ENCODE results near the gene LRP1B. TPM values are rescaled to one million over a fixed set of nuclear protein-coding genes. Genes with fewer than 3 reads are reported as not detected.

LRP1B gene
- total and polyA plus RNA-seq, 2 donors (not counting 1 experiment from before 2014, with no cell fraction given): not detected

GRCh38 chr2:140876015-140876414 is 1254.8 kb downstream of the LRP1B start:
- no peak overlapping the region for H3K4me3 ChIP-seq (ENCODE audit: control extremely low read depth in 1 of 5, extremely low read depth in 1 of 5, insufficient read depth in 1 of 5, low read depth in 2 of 5, low read length in 4 of 5)
- no peak overlapping the region for H3K4me2 ChIP-seq (replicated peaks; ENCODE audit: low read depth, low read length, poor library complexity, severe bottlenecking)
- CTCF ChIA-PET: interaction anchor here (1.2 kb wide), 1 partner anchor 12 kb away, joined by 3 read pairs; no protein-coding TSS in a partner anchor
- H2AFZ ChIP-seq (ENCODE audit: insufficient read depth, low read depth, low read length, poor library complexity, severe bottlenecking): no peak overlapping the region
- H3K9me3 ChIP-seq (ENCODE audit: control extremely low read depth in 1 of 3, control insufficient read depth in 2 of 3, insufficient read depth in 1 of 3, low read length in 2 of 3): peaks cover 0 to 3% (median 0%) of the 10 kb centered on the region in 3 donors
- Mint-ChIP-seq H3K27ac (no peak overlapping the region), H3K9me3 (ENCODE audit: insufficient read depth) (peaks cover 4% of the 10 kb centered on the region), H3K4me1 (no peaks in the 10 kb centered on the region), H3K27me3 (no peaks in the 10 kb centered on the region), H3K4me3 (no peak overlapping the region)
- H3K36me3 ChIP-seq (replicated peaks in 1 of 2; ENCODE audit: control extremely low read depth in 1 of 2, control insufficient read depth in 1 of 2, extremely low read depth in 1 of 2, insufficient read depth in 2 of 2, low read length in 1 of 2): no peaks in the 10 kb centered on the region
- DNase-seq: no peak
- no peaks in the 10 kb centered on the region for H3K27me3 ChIP-seq (replicated peaks in 1 of 4; ENCODE audit: control extremely low read depth in 1 of 4, control insufficient read depth in 3 of 4, insufficient read depth in 4 of 4, low read length in 3 of 4)
- intact Hi-C loops (cut with micrococcal nuclease): no loop called here
- POLR2A ChIA-PET: no interaction called here
- ATAC-seq (ENCODE audit: low read depth): no peak
- no peak overlapping the region for H3K27ac ChIP-seq (ENCODE audit: low read length in 2 of 2)
- 100% methylated on average over 1 of the region's 1 CpG for WGBS (ENCODE audit: insufficient coverage)
- no peaks in the 10 kb centered on the region for H3K79me2 ChIP-seq (ENCODE audit: control insufficient read depth, insufficient read depth, low read length)
- H3K9ac ChIP-seq (ENCODE audit: low read length): no peak overlapping the region
- H4K20me1 ChIP-seq (ENCODE audit: control insufficient read depth, insufficient read depth, low read length, poor library complexity, severe bottlenecking): no peaks in the 10 kb centered on the region
- no peak for TF ChIP-seq EZH2 (IDR thresholded peaks at IDR 0.05; ENCODE audit: borderline replicate concordance, insufficient read depth, low read depth, low read length, poor library complexity, severe bottlenecking)
- TF ChIP-seq, protein P1, sequence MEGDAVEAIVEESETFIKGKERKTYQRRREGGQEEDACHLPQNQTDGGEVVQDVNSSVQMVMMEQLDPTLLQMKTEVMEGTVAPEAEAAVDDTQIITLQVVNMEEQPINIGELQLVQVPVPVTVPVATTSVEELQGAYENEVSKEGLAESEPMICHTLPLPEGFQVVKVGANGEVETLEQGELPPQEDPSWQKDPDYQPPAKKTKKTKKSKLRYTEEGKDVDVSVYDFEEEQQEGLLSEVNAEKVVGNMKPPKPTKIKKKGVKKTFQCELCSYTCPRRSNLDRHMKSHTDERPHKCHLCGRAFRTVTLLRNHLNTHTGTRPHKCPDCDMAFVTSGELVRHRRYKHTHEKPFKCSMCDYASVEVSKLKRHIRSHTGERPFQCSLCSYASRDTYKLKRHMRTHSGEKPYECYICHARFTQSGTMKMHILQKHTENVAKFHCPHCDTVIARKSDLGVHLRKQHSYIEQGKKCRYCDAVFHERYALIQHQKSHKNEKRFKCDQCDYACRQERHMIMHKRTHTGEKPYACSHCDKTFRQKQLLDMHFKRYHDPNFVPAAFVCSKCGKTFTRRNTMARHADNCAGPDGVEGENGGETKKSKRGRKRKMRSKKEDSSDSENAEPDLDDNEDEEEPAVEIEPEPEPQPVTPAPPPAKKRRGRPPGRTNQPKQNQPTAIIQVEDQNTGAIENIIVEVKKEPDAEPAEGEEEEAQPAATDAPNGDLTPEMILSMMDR (IDR thresholded peaks at IDR 0.05): no peak
- H3K4me1 ChIP-seq (ENCODE audit: control insufficient read depth in 2 of 2, insufficient read depth in 2 of 2, low read length in 2 of 2): no peaks in the 10 kb centered on the region

- Mint-ChIP-seq H3K4me3 (no peak overlapping the region), H3K27ac (no peak overlapping the region), H3K4me1 (no peaks in the 10 kb centered on the region), H3K27me3 (no peaks in the 10 kb centered on the region), H3K9me3 (ENCODE audit: insufficient read depth) (peaks cover 4% of the 10 kb centered on the region)
- Histone ChIP-seq H3K79me2 (ENCODE audit: control insufficient read depth, insufficient read depth, low read length) (no peaks in the 10 kb centered on the region), H3K9me3 (ENCODE audit: control extremely low read depth in 1 of 3, control insufficient read depth in 2 of 3, insufficient read depth in 1 of 3, low read length in 2 of 3) (peaks cover 0 to 3% (median 2%) of the 10 kb centered on the region in 3 donors), H3K4me1 (ENCODE audit: control insufficient read depth in 2 of 2, insufficient read depth in 2 of 2, low read length in 2 of 2) (no peaks in the 10 kb centered on the region), H3K27ac (ENCODE audit: low read length in 2 of 2) (no peak overlapping the region), H3K27me3 (replicated peaks in 1 of 4; ENCODE audit: control extremely low read depth in 1 of 4, control insufficient read depth in 3 of 4, insufficient read depth in 4 of 4, low read length in 3 of 4) (no peaks in the 10 kb centered on the region), H3K4me2 (replicated peaks; ENCODE audit: low read depth, low read length, poor library complexity, severe bottlenecking) (no peak overlapping the region), H4K20me1 (ENCODE audit: control insufficient read depth, insufficient read depth, low read length, poor library complexity, severe bottlenecking) (no peaks in the 10 kb centered on the region), H3K36me3 (replicated peaks in 1 of 2; ENCODE audit: control extremely low read depth in 1 of 2, control insufficient read depth in 1 of 2, extremely low read depth in 1 of 2, insufficient read depth in 2 of 2, low read length in 1 of 2) (no peaks in the 10 kb centered on the region), H3K4me3 (ENCODE audit: control extremely low read depth in 1 of 5, extremely low read depth in 1 of 5, insufficient read depth in 1 of 5, low read depth in 2 of 5, low read length in 4 of 5) (no peak overlapping the region), H3K9ac (ENCODE audit: low read length) (no peak overlapping the region), H2AFZ (ENCODE audit: insufficient read depth, low read depth, low read length, poor library complexity, severe bottlenecking) (no peak overlapping the region)
- TF ChIP-seq, protein P1 (IDR thresholded peaks at IDR 0.05): no peak
- TF ChIP-seq EZH2 (IDR thresholded peaks at IDR 0.05; ENCODE audit: borderline replicate concordance, insufficient read depth, low read depth, low read length, poor library complexity, severe bottlenecking): no peak
- ChIA-PET POLR2A (no interaction called here), CTCF (no interaction called here)
- intact Hi-C loops (cut with micrococcal nuclease): no loop called here
- ATAC-seq (ENCODE audit: low read depth) (no peak), DNase-seq (no peak)
Measured at GRCh38 chr2:140873915-140874531, 1256.8 kb downstream of the LRP1B start.
